HUES6 (cell line): ENCODE data around the gene TTLL4.

Experiments
- H3K27ac ChIP-seq: 2 replicates; pipeline ENCODE4 v1.7.0; 2013; ENCODE audit warnings: low read depth, mild to moderate bottlenecking, low read length, inconsistent platforms
- H3K27me3 ChIP-seq: 2 replicates; pipeline ENCODE4 v1.6.1; 2013; ENCODE audit warnings: low read length; ENCODE audit not compliant: control insufficient read depth, insufficient read depth
- H3K36me3 ChIP-seq: 2 replicates; pipeline ENCODE4 v1.6.1; 2013; ENCODE audit warnings: low read length; ENCODE audit not compliant: control insufficient read depth, insufficient read depth
- H3K4me1 ChIP-seq: 2 replicates; pipeline ENCODE4 v1.6.1; 2013; ENCODE audit warnings: low read length; ENCODE audit not compliant: control insufficient read depth, insufficient read depth
- H3K4me3 ChIP-seq: 2 replicates; pipeline ENCODE4 v1.5.1; 2013; ENCODE audit warnings: low read depth, low read length
- H3K9ac ChIP-seq: one replicate; pipeline ENCODE4 v1.6.1; 2013; ENCODE audit warnings: mild to moderate bottlenecking, low read length
- H3K9me3 ChIP-seq: 2 replicates; pipeline ENCODE4 v1.6.1; 2013; ENCODE audit warnings: low read depth, low read length; ENCODE audit not compliant: control insufficient read depth, insufficient read depth

Gene TTLL4

GRCh38 chr2:218691234-218691633, 19.4 kb upstream of the TTLL4 start:
- no peak overlapping the region for H3K9ac ChIP-seq
- H3K4me3 ChIP-seq, result no peak overlapping the region
- H3K27ac ChIP-seq, result no peak overlapping the region
- H3K9me3 ChIP-seq, result no peaks in the 10 kb centered on the region
- H3K27me3 ChIP-seq, result no peaks in the 10 kb centered on the region
- peaks cover 51% of the 10 kb centered on the region for H3K36me3 ChIP-seq
- no peaks in the 10 kb centered on the region for H3K4me1 ChIP-seq

- H3K9me3 ChIP-seq, result no peaks in the 10 kb centered on the region
- H3K9ac ChIP-seq, result no peak overlapping the region
- no peak overlapping the region for H3K4me3 ChIP-seq
- H3K4me1 ChIP-seq, result no peaks in the 10 kb centered on the region
- H3K36me3 ChIP-seq, result peaks cover 68% of the 10 kb centered on the region
- H3K27ac ChIP-seq, result no peak overlapping the region
- H3K27me3 ChIP-seq, result no peaks in the 10 kb centered on the region
Measured at GRCh38 chr2:218694405-218695145, 16.1 kb upstream of the TTLL4 start.

GRCh38 chr2:218698885-218699284, 11.8 kb upstream of the TTLL4 start:
- Histone ChIP-seq H3K27me3 (no peaks in the 10 kb centered on the region), H3K9me3 (no peaks in the 10 kb centered on the region), H3K9ac (no peak overlapping the region), H3K4me1 (no peaks in the 10 kb centered on the region), H3K27ac (no peak overlapping the region), H3K4me3 (no peak overlapping the region), H3K36me3 (peaks cover 44% of the 10 kb centered on the region)

GRCh38 chr2:218701806-218702205, 8.8 kb upstream of the TTLL4 start:
- Histone ChIP-seq H3K27me3 (no peaks in the 10 kb centered on the region), H3K9ac (no peak overlapping the region), H3K4me3 (no peak overlapping the region), H3K4me1 (no peaks in the 10 kb centered on the region), H3K27ac (no peak overlapping the region), H3K9me3 (no peaks in the 10 kb centered on the region), H3K36me3 (peaks cover 33% of the 10 kb centered on the region)

- peaks cover 23% of the 10 kb centered on the region for H3K36me3 ChIP-seq
- H3K9me3 ChIP-seq, result no peaks in the 10 kb centered on the region
- H3K9ac ChIP-seq, result no peak overlapping the region
- no peak overlapping the region for H3K27ac ChIP-seq
- H3K4me1 ChIP-seq, result no peaks in the 10 kb centered on the region
- no peaks in the 10 kb centered on the region for H3K27me3 ChIP-seq
- no peak overlapping the region for H3K4me3 ChIP-seq
Measured at GRCh38 chr2:218703341-218703740, 7.3 kb upstream of the TTLL4 start.

- Histone ChIP-seq H3K4me3 (no peak overlapping the region), H3K4me1 (peaks cover 11% of the 10 kb centered on the region; the same call in 1 of the 2 replicates), H3K27me3 (no peaks in the 10 kb centered on the region), H3K9me3 (no peaks in the 10 kb centered on the region), H3K36me3 (no peaks in the 10 kb centered on the region), H3K9ac (no peak overlapping the region), H3K27ac (no peak overlapping the region)
Measured at GRCh38 chr2:218708086-218708485, 2.5 kb upstream of the TTLL4 start.

- Histone ChIP-seq H3K36me3 (peaks cover 7% of the 10 kb centered on the region; the same call in 1 of the 2 replicates), H3K9me3 (no peaks in the 10 kb centered on the region), H3K27me3 (no peaks in the 10 kb centered on the region), H3K4me1 (peaks cover 12% of the 10 kb centered on the region; the same call in 1 of the 2 replicates), H3K27ac (peak overlapping the region; percentile 25; the same call in 1 of the 2 replicates), H3K4me3 (0 out of 2 replicates have a peak overlapping the region, but pooled peaks have one; percentile 95), H3K9ac (no peak overlapping the region)
Measured at GRCh38 chr2:218709908-218710307, 727 bp upstream of the TTLL4 start.

- Histone ChIP-seq H3K36me3 (peaks cover 10% of the 10 kb centered on the region), H3K4me3 (peak overlapping the region; percentile 95)
Measured at GRCh38 chr2:218710334-218710686, 325 bp upstream of the TTLL4 start.

GRCh38 chr2:218711550-218711929, 905 bp downstream of the TTLL4 start:
- H3K9ac ChIP-seq, result peak overlapping the region; percentile 94
- H3K27me3 ChIP-seq, result no peaks in the 10 kb centered on the region
- peaks cover 20% of the 10 kb centered on the region for H3K36me3 ChIP-seq
- H3K9me3 ChIP-seq, result no peaks in the 10 kb centered on the region
- H3K4me3 ChIP-seq, result peak overlapping the region; percentile 95
- peak overlapping the region; percentile 75; the same call in 1 of the 2 replicates for H3K27ac ChIP-seq
- peaks cover 12% of the 10 kb centered on the region; the same call in 1 of the 2 replicates for H3K4me1 ChIP-seq

More at GRCh38 chr2:218710334-218710686, 325 bp upstream of the TTLL4 start:
- Histone ChIP-seq H3K27ac (peak overlapping the region; percentile 25; the same call in 1 of the 2 replicates), H3K4me1 (peaks cover 12% of the 10 kb centered on the region; the same call in 1 of the 2 replicates), H3K27me3 (no peaks in the 10 kb centered on the region), H3K9ac (no peak overlapping the region), H3K9me3 (no peaks in the 10 kb centered on the region)

- Histone ChIP-seq H3K9me3 (no peaks in the 10 kb centered on the region), H3K27me3 (no peaks in the 10 kb centered on the region), H3K4me1 (peaks cover 15% of the 10 kb centered on the region; the same call in 1 of the 2 replicates), H3K27ac (no peak overlapping the region), H3K4me3 (no peak overlapping the region), H3K9ac (no peak overlapping the region), H3K36me3 (peaks cover 29% of the 10 kb centered on the region)
Measured at GRCh38 chr2:218713922-218714321, 3.3 kb downstream of the TTLL4 start.

GRCh38 chr2:218716070-218716469, 5.4 kb downstream of the TTLL4 start:
- peaks cover 35% of the 10 kb centered on the region for H3K36me3 ChIP-seq
- no peaks in the 10 kb centered on the region for H3K9me3 ChIP-seq
- H3K4me1 ChIP-seq, result peaks cover 27% of the 10 kb centered on the region
- H3K27ac ChIP-seq, result no peak overlapping the region
- no peak overlapping the region for H3K4me3 ChIP-seq
- no peaks in the 10 kb centered on the region for H3K27me3 ChIP-seq
- no peak overlapping the region for H3K9ac ChIP-seq
